SK-N-SH (cell line): Measurements from ENCODE around the gene PGBD4. TPM values are rescaled to one million over a fixed set of nuclear protein-coding genes. Genes with fewer than 3 reads are reported as not detected.

Source experiments
- CTCF ChIA-PET: fragments of 300-600, 350-600 bp; formaldehyde crosslinking; extraction: SDS; loops from one replicate; lab custom pipeline; 2021; lab: Yijun Ruan, JAX
- POLR2A ChIA-PET: fragments of 350-600 bp; sonication (Branson Sonifier 250); formaldehyde crosslinking; extraction: SDS; loops from one replicate; lab custom pipeline; 2020; ENCODE audit warnings: antibody characterized with exemption, inconsistent platforms; lab: Yijun Ruan, JAX
- DNase-seq: peaks from one replicate; pipeline ENCODE4 v3.0.0; 2012
- H2AFZ ChIP-seq: fragments of 200-600 bp; sonication (generic); 2 replicates; pipeline ENCODE4 v1.8.1; 2016; ENCODE audit warnings: antibody characterized with exemption, mild to moderate bottlenecking, low read depth
- H3F3A ChIP-seq: fragments of 200-600 bp; sonication (generic); replicated peaks from 2 replicates; pipeline ENCODE3; 2016; ENCODE audit warnings: antibody characterized with exemption, mild to moderate bottlenecking; ENCODE audit not compliant: insufficient read depth
- H3K27ac ChIP-seq, 2 experiments: fragments of 200-500 bp in 1 of 2; fragments of 200-600 bp in 1 of 2; sonication (Bioruptor generic) in 1 of 2; sonication (generic), shearing (Covaris generic) in 1 of 2; 2 replicates each; pipeline versions ENCODE4 v1.5.1 to v1.6.1; 2014 to 2016; ENCODE audit warnings: low read depth in 2 of 2, inconsistent platforms in 1 of 2, low read length in 1 of 2, mild to moderate bottlenecking in 1 of 2, mixed read lengths in 1 of 2
- H3K27me3 ChIP-seq: fragments of 200-600 bp; sonication (generic), shearing (Covaris generic); 2 replicates; pipeline ENCODE4 v1.6.1; 2016; ENCODE audit warnings: mixed run types; ENCODE audit not compliant: insufficient read depth
- H3K36me3 ChIP-seq, 2 experiments: fragments of 200-500 bp in 1 of 2; fragments of 200-600 bp in 1 of 2; sonication (Bioruptor generic) in 1 of 2; sonication (generic) in 1 of 2; replicated peaks in 1 of 2; 2 replicates each; pipeline versions ENCODE3 to v1.5.1; 2014 to 2016; ENCODE audit warnings: low read length in 1 of 2, mild to moderate bottlenecking in 1 of 2; ENCODE audit not compliant: insufficient read depth in 2 of 2, control insufficient read depth in 1 of 2
- H3K4me1 ChIP-seq, 2 experiments: fragments of 200-500 bp in 1 of 2; fragments of 200-600 bp in 1 of 2; sonication (Bioruptor generic) in 1 of 2; sonication (generic), shearing (Covaris generic) in 1 of 2; 2 replicates each; pipeline versions ENCODE4 v1.5.1 to v1.6.1; 2014 to 2016; ENCODE audit warnings: low read depth in 1 of 2, low read length in 1 of 2, mixed run types in 1 of 2; ENCODE audit not compliant: insufficient read depth in 2 of 2, control insufficient read depth in 1 of 2
- H3K4me2 ChIP-seq: fragments of 200-600 bp; sonication (generic), shearing (Covaris generic); 2 replicates; pipeline ENCODE4 v1.6.1; 2017; ENCODE audit warnings: mixed run types
- H3K4me3 ChIP-seq, 2 experiments: fragments of 200-500 bp in 1 of 2; fragments of 200-600 bp in 1 of 2; sonication (Bioruptor generic) in 1 of 2; sonication (generic), shearing (Covaris generic) in 1 of 2; 2 replicates each; pipeline versions ENCODE4 v1.5.1 to v1.8.1; 2014 to 2016; ENCODE audit warnings: low read depth in 2 of 2, inconsistent platforms in 1 of 2, low read length in 1 of 2, mild to moderate bottlenecking in 1 of 2, mixed read lengths in 1 of 2, moderate library complexity in 1 of 2
- H3K79me2 ChIP-seq: fragments of 200-600 bp; sonication (generic); 2 replicates; pipeline ENCODE4 v1.8.1; 2017; ENCODE audit warnings: mild to moderate bottlenecking; ENCODE audit not compliant: insufficient read depth
- H3K9ac ChIP-seq: fragments of 200-600 bp; sonication (generic); 2 replicates; pipeline ENCODE4 v1.6.1; 2017; ENCODE audit warnings: mixed run types
- H3K9me2 ChIP-seq: fragments of 200-600 bp; sonication (generic); 2 replicates; pipeline ENCODE4 v1.6.1; 2017; ENCODE audit warnings: mixed run types
- H3K9me3 ChIP-seq: fragments of 200-600 bp; sonication (generic); 2 replicates; pipeline ENCODE4 v1.6.1; 2017; ENCODE audit warnings: mixed run types, mild to moderate bottlenecking, moderate library complexity
- H4K20me1 ChIP-seq: fragments of 200-600 bp; sonication (generic); 2 replicates; pipeline ENCODE4 v1.6.1; 2017; ENCODE audit warnings: mild to moderate bottlenecking, mixed run types; ENCODE audit not compliant: insufficient read depth
- ELF1 ChIP-seq: IDR thresholded peaks from 2 replicates; pipeline ENCODE4 v1.4.0; 2012
- EP300 ChIP-seq, 2 experiments: IDR thresholded peaks; 2 replicates each; pipeline versions ENCODE4 v1.4.0 to v1.6.1; 2012; ENCODE audit warnings: borderline replicate concordance in 1 of 2, low read depth in 1 of 2, low read length in 1 of 2
- GABPA ChIP-seq: IDR thresholded peaks from 2 replicates; pipeline ENCODE4 v1.4.0; 2012; ENCODE audit warnings: low read depth, mild to moderate bottlenecking
- GATA2 ChIP-seq: sonication (generic); formaldehyde crosslinking; IDR thresholded peaks from 2 replicates; pipeline ENCODE4 v1.5.0; 2020; ENCODE audit warnings: mild to moderate bottlenecking, missing genetic modification reagents
- IRF3 ChIP-seq: fragments of 150-350 bp; IDR thresholded peaks from 2 replicates; pipeline ENCODE4 v1.6.1; 2016; ENCODE audit warnings: mild to moderate bottlenecking, low read depth, low read length
- MEF2A ChIP-seq: IDR thresholded peaks from 2 replicates; pipeline ENCODE4 v1.4.0; 2012; ENCODE audit warnings: low read depth, borderline replicate concordance
- NFIC ChIP-seq: IDR thresholded peaks from 2 replicates; pipeline ENCODE4 v1.4.0; 2012; ENCODE audit warnings: borderline replicate concordance
- RFX5 ChIP-seq: IDR thresholded peaks from 2 replicates; pipeline ENCODE4 v1.6.1; 2012; ENCODE audit warnings: mild to moderate bottlenecking, improper control_type of control experiment, low read length
- SMC3 ChIP-seq: IDR thresholded peaks from 2 replicates; pipeline ENCODE4 v1.6.1; 2012; ENCODE audit warnings: low read depth, low read length, improper control_type of control experiment
- TCF12 ChIP-seq: IDR thresholded peaks from 2 replicates; pipeline ENCODE4 v1.4.0; 2012
- YY1 ChIP-seq: IDR thresholded peaks from 2 replicates; pipeline ENCODE4 v1.4.0; 2012; ENCODE audit warnings: low read depth, mild to moderate bottlenecking
- ZBTB33 ChIP-seq: IDR thresholded peaks from 2 replicates; pipeline ENCODE4 v1.4.0; 2012; ENCODE audit warnings: low read depth, borderline replicate concordance
- WGBS: methylation state at CpG from one replicate; pipeline ENCODE4 v1.1.6; 2017; ENCODE audit warnings: low lambda C conversion rate; 5-methylcytosine and 5-hydroxymethylcytosine counted together
- polyA plus RNA-seq, 3 experiments: library from polyadenylated mRNA; depleted of rRNA; stranded (reverse); fragments of >200 nt; gene quantifications; 2 replicates each; pipeline ENCODE4 v1.2.3, GENCODE V29; 2012

PGBD4 gene
- polyA plus RNA-seq, 1 of the 3 experiments (the other 2 are of a cell fraction), result 0.77 TPM

GRCh38 chr15:34079904-34080303, 22.0 kb upstream of the PGBD4 start:
- no peak for DNase-seq
- WGBS, result 99% methylated on average over 4 of the region's 4 CpGs
- CTCF ChIA-PET, result interaction anchor here (1.2 to 2.4 kb wide), 3 partner anchors 10 to 21 kb away, joined by 3 to 11 read pairs (median 3); no protein-coding TSS in a partner anchor
- Histone ChIP-seq H3K36me3 (peaks cover 9% of the 10 kb centered on the region in 2 experiments), H4K20me1 (no peaks in the 10 kb centered on the region), H3K79me2 (no peaks in the 10 kb centered on the region), H3K27ac (no peak overlapping the region), H3K9me3 (no peaks in the 10 kb centered on the region), H3K4me3 (no peak overlapping the region), H3K4me1 (no peaks in the 10 kb centered on the region), H3F3A (peaks cover 6% of the 10 kb centered on the region), H2AFZ (no peak overlapping the region), H3K27me3 (no peaks in the 10 kb centered on the region), H3K9me2 (no peaks in the 10 kb centered on the region), H3K9ac (no peak overlapping the region), H3K4me2 (no peak overlapping the region)
- POLR2A ChIA-PET, result no interaction called here
- TF ChIP-seq ZBTB33, result no peak
- no peak for TF ChIP-seq RFX5
- TF ChIP-seq TCF12, result no peak
- no peak for TF ChIP-seq GATA2
- TF ChIP-seq NFIC, result no peak
- TF ChIP-seq SMC3, result no peak
- no peak for TF ChIP-seq IRF3
- TF ChIP-seq GABPA, result no peak
- TF ChIP-seq EP300 (IDR thresholded peaks at IDR 0.05; ENCODE audit: borderline replicate concordance in 1 of 2, low read depth in 1 of 2, low read length in 1 of 2), result no peak
- TF ChIP-seq ELF1, result no peak
- no peak for TF ChIP-seq MEF2A

- H3K9me2 ChIP-seq, result no peaks in the 10 kb centered on the region
- TF ChIP-seq MEF2A (no peak), YY1 (no peak)
- no peaks in the 10 kb centered on the region for H3K79me2 ChIP-seq
- peaks cover 12% of the 10 kb centered on the region for H3F3A ChIP-seq
- no peak overlapping the region for H3K27ac ChIP-seq
- no peak overlapping the region for H2AFZ ChIP-seq
- H3K36me3 ChIP-seq, result peaks cover 36 to 41% of the 10 kb centered on the region in 2 experiments
- ChIA-PET CTCF (no interaction called here), POLR2A (no interaction called here)
- H3K9ac ChIP-seq, result no peak overlapping the region
- WGBS, result 81% methylated on average over 7 of the region's 7 CpGs
- no peaks in the 10 kb centered on the region for H3K27me3 ChIP-seq
- no peak overlapping the region for H3K4me3 ChIP-seq
- no peak overlapping the region for H3K4me2 ChIP-seq
- DNase-seq, result no peak
- H4K20me1 ChIP-seq, result no peaks in the 10 kb centered on the region
- no peaks in the 10 kb centered on the region for H3K4me1 ChIP-seq
- H3K9me3 ChIP-seq, result no peaks in the 10 kb centered on the region
Observed at GRCh38 chr15:34084086-34084485, 17.8 kb upstream of the PGBD4 start.
